PC-3 (cell line): Measurements from ENCODE around the gene HPCAL4. TPM values are rescaled to one million over a fixed set of nuclear protein-coding genes. Genes with fewer than 3 reads are reported as not detected.

Experiments
- ATAC-seq: fragments of 200-7000 bp; cut with Tn5 transposase; 2 replicates; pipeline ENCODE4 v1.9.1; 2020; ENCODE audit warnings: mild to moderate bottlenecking, moderate library complexity
- BruUV-seq: library from RNA; stranded (reverse); fragments of 400-500 nt; replicated peaks from 2 replicates; lab custom pipeline; 2021; lab: Mats Ljungman, UMichigan
- CTCF ChIA-PET: fragments of 300-600 bp; sonication (Branson Sonifier 250); formaldehyde crosslinking; loops from one replicate; lab custom pipeline; 2022; ENCODE audit warnings: antibody characterized with exemption; lab: Charles Lee
- POLR2A ChIA-PET: fragments of 300-600 bp; sonication (Branson Sonifier 250); formaldehyde crosslinking; loops from one replicate; lab custom pipeline; 2022; ENCODE audit warnings: antibody characterized with exemption; ENCODE audit not compliant: unreplicated experiment; lab: Charles Lee
- DNase-seq: peaks from one replicate; pipeline ENCODE4 v3.0.0-alpha.2; 2015
- H2AFZ ChIP-seq: fragments of 300-600 bp; sonication (generic); 2 replicates; pipeline ENCODE4 v1.6.0; 2016; ENCODE audit warnings: antibody characterized with exemption, low read length
- H3F3A ChIP-seq: fragments of 300-600 bp; sonication (generic); one replicate; pipeline ENCODE4 v1.6.0; 2017; ENCODE audit warnings: antibody characterized with exemption, low read length, control low read depth, mild to moderate bottlenecking; ENCODE audit not compliant: unreplicated experiment
- H3K27ac ChIP-seq: fragments of 300-600 bp; sonication (generic); 2 replicates; pipeline ENCODE4 v1.5.1; 2016; ENCODE audit warnings: mild to moderate bottlenecking, low read length
- H3K27me3 ChIP-seq: fragments of 300-600 bp; sonication (generic); 2 replicates; pipeline ENCODE4 v1.6.1; 2016; ENCODE audit warnings: low read length, mixed read lengths
- H3K36me3 ChIP-seq: fragments of 300-600 bp; sonication (generic); 2 replicates; pipeline ENCODE4 v1.6.1; 2016; ENCODE audit warnings: low read depth, mixed run types, low read length, mixed read lengths
- H3K4me1 ChIP-seq: fragments of 300-600 bp; sonication (generic); 2 replicates; pipeline ENCODE4 v1.5.1; 2016; ENCODE audit warnings: low read length; ENCODE audit not compliant: insufficient read depth
- H3K4me2 ChIP-seq: fragments of 300-600 bp; sonication (generic); 2 replicates; pipeline ENCODE4 v1.6.0; 2016; ENCODE audit warnings: low read length
- H3K4me3 ChIP-seq: fragments of 300-600 bp; sonication (generic); 2 replicates; pipeline ENCODE4 v1.5.1; 2016; ENCODE audit warnings: mild to moderate bottlenecking, low read length, mixed read lengths
- H3K79me2 ChIP-seq: fragments of 300-600 bp; sonication (generic); 2 replicates; pipeline ENCODE4 v1.6.1; 2017; ENCODE audit warnings: low read length, mixed read lengths
- H3K9ac ChIP-seq: fragments of 300-600 bp; sonication (generic); 2 replicates; pipeline ENCODE4 v1.6.0; 2016; ENCODE audit warnings: mild to moderate bottlenecking, low read length
- H3K9me2 ChIP-seq: fragments of 300-600 bp; sonication (generic); replicated peaks from 2 replicates; pipeline ENCODE4 v1.6.1; 2016; ENCODE audit warnings: mixed run types, low read length, mixed read lengths
- H3K9me3 ChIP-seq: fragments of 300-600 bp; sonication (generic); 2 replicates; pipeline ENCODE4 v1.6.1; 2016; ENCODE audit warnings: low read length, mixed read lengths
- H4K20me1 ChIP-seq: fragments of 300-600 bp; sonication (generic); 2 replicates; pipeline ENCODE4 v1.6.1; 2016; ENCODE audit warnings: low read length, mixed read lengths
- CTCF ChIP-seq: fragments of 300-600 bp; sonication (generic); conservative IDR thresholded peaks from 2 replicates; pipeline ENCODE4 v1.5.1; 2017; ENCODE audit warnings: antibody characterized with exemption, low read depth, mild to moderate bottlenecking, low read length
- EZH2 ChIP-seq: fragments of 300-600 bp; sonication (generic); IDR thresholded peaks from one replicate; pipeline ENCODE4 v1.6.1; 2017; ENCODE audit warnings: antibody characterized with exemption, mild to moderate bottlenecking, low read length; ENCODE audit not compliant: unreplicated experiment
- EZH2phosphoT487 ChIP-seq: fragments of 300-600 bp; sonication (generic); IDR thresholded peaks from 2 replicates; pipeline ENCODE4 v1.6.1; 2018; ENCODE audit warnings: mild to moderate bottlenecking, antibody characterized with exemption, low read length, borderline replicate concordance
- intact Hi-C: fragments of 100-400 bp; cut with micrococcal nuclease; formaldehyde crosslinking; loops from 2 replicates; pipeline ENCODE4 v1.9.0; 2023
- total RNA-seq: library from RNA; depleted of rRNA; stranded (reverse); fragments of >200 nt; gene quantifications from 2 replicates; pipeline ENCODE4 v1.2.3, GENCODE V29; 2014

Gene HPCAL4
- total RNA-seq, 1 experiment from 2014 or later = 0.04 TPM

GRCh38 chr1:39733161-39733560 is 41.9 kb upstream of the HPCAL4 start:
- Histone ChIP-seq H3K9ac (no peak overlapping the region), H3K9me3 (no peaks in the 10 kb centered on the region), H3K27me3 (0 out of 2 replicates have a peak, but pooled peaks cover 8% of the 10 kb centered on the region), H3K4me3 (no peak overlapping the region), H3K79me2 (no peaks in the 10 kb centered on the region), H3F3A (no peaks in the 10 kb centered on the region), H4K20me1 (no peaks in the 10 kb centered on the region), H3K36me3 (no peaks in the 10 kb centered on the region), H3K27ac (no peak overlapping the region), H2AFZ (no peak overlapping the region), H3K9me2 (no peaks in the 10 kb centered on the region), H3K4me1 (peaks cover 3% of the 10 kb centered on the region; the same call in 1 of the 2 replicates), H3K4me2 (no peak overlapping the region)
- BruUV-seq = no TSS peak
- ATAC-seq = no peak
- ChIA-PET POLR2A (no interaction called here), CTCF (no interaction called here)
- DNase-seq = no peak
- intact Hi-C loops = loop anchor here (10.0 kb wide), 1 partner anchor 62 kb away; no protein-coding TSS in a partner anchor
- TF ChIP-seq EZH2phosphoT487 = no peak

- Histone ChIP-seq H3K9me3 (no peaks in the 10 kb centered on the region), H3K27ac (no peak overlapping the region), H3K27me3 (0 out of 2 replicates have a peak, but pooled peaks cover 11% of the 10 kb centered on the region), H3F3A (no peaks in the 10 kb centered on the region), H3K79me2 (no peaks in the 10 kb centered on the region), H4K20me1 (no peaks in the 10 kb centered on the region), H3K4me2 (no peak overlapping the region), H3K36me3 (no peaks in the 10 kb centered on the region), H3K9ac (no peak overlapping the region), H3K4me1 (peaks cover 3% of the 10 kb centered on the region; the same call in 1 of the 2 replicates), H3K9me2 (no peaks in the 10 kb centered on the region), H2AFZ (no peak overlapping the region), H3K4me3 (no peak overlapping the region)
- no peak for TF ChIP-seq EZH2
- no peak for TF ChIP-seq CTCF
- no peak for TF ChIP-seq EZH2phosphoT487
- no TSS peak for BruUV-seq
- ChIA-PET CTCF (no interaction called here), POLR2A (no interaction called here)
- intact Hi-C loops = loop anchor here (10.0 kb wide), 1 partner anchor 62 kb away; no protein-coding TSS in a partner anchor
- no peak for DNase-seq
- no peak for ATAC-seq
Measured at GRCh38 chr1:39732730-39733129, 41.5 kb upstream of the HPCAL4 start.

- H3K9ac ChIP-seq = no peak overlapping the region
- H3K27me3 ChIP-seq = 0 out of 2 replicates have a peak, but pooled peaks cover 12% of the 10 kb centered on the region
- H3K4me3 ChIP-seq = no peak overlapping the region
- H3K27ac ChIP-seq = no peak overlapping the region
- no peaks in the 10 kb centered on the region for H4K20me1 ChIP-seq
- ATAC-seq (no peak), DNase-seq (no peak)
- H2AFZ ChIP-seq = no peak overlapping the region
- TF ChIP-seq EZH2phosphoT487 (no peak), EZH2 (no peak), CTCF (no peak)
- H3K9me2 ChIP-seq = no peaks in the 10 kb centered on the region
- H3K4me2 ChIP-seq = no peak overlapping the region
- intact Hi-C loops = loop anchor here (10.0 kb wide), 2 partner anchors 65 to 635 kb away; no protein-coding TSS in a partner anchor
- H3K4me1 ChIP-seq = peaks cover 3% of the 10 kb centered on the region; the same call in 1 of the 2 replicates
- H3K79me2 ChIP-seq = no peaks in the 10 kb centered on the region
- H3F3A ChIP-seq = no peaks in the 10 kb centered on the region
- CTCF ChIA-PET = no interaction called here
- POLR2A ChIA-PET = no interaction called here
- H3K9me3 ChIP-seq = no peaks in the 10 kb centered on the region
- H3K36me3 ChIP-seq = no peaks in the 10 kb centered on the region
- no TSS peak for BruUV-seq
Measured at GRCh38 chr1:39729842-39730241, 38.6 kb upstream of the HPCAL4 start.
